Neutrophil (primary cell): ENCODE results near the gene SDK2.

ENCODE experiments used
- H3K27ac ChIP-seq: fragments of 200-600 bp; sonication (generic); 2 replicates; pipeline ENCODE4 v1.5.1; 2016; ENCODE audit warnings: mild to moderate bottlenecking, moderate library complexity
- H3K27me3 ChIP-seq: fragments of 200-600 bp; sonication (generic); 2 replicates; pipeline ENCODE4 v1.6.0; 2016; ENCODE audit warnings: mild to moderate bottlenecking
- H3K36me3 ChIP-seq: fragments of 200-600 bp; sonication (generic); 2 replicates; pipeline ENCODE4 v1.5.1; 2017
- H3K4me1 ChIP-seq, 2 experiments: fragments of 200-600 bp in 1 of 2; sonication (generic) in 1 of 2; 1 replicate in 1 of 2; 2 replicates in 1 of 2; pipeline versions ENCODE4 v1.5.1 to v1.6.1; 2013 to 2016; ENCODE audit warnings: low read depth in 1 of 2, low read length in 1 of 2, mild to moderate bottlenecking in 1 of 2, moderate library complexity in 1 of 2; ENCODE audit not compliant: control insufficient read depth in 1 of 2, insufficient read depth in 1 of 2
- H3K4me3 ChIP-seq, 2 experiments: fragments of 200-600 bp in 1 of 2; sonication (generic) in 1 of 2; 1 replicate in 1 of 2; 2 replicates in 1 of 2; pipeline ENCODE4 v1.5.1; 2013 to 2016; ENCODE audit warnings: low read depth in 1 of 2, low read length in 1 of 2, mild to moderate bottlenecking in 1 of 2, moderate library complexity in 1 of 2
- H3K9me3 ChIP-seq: fragments of 200-600 bp; sonication (generic); 2 replicates; pipeline ENCODE4 v1.5.1; 2016
- TF ChIP-seq, protein P1 (sequence below): fragments of 200-600 bp; sonication (generic); IDR thresholded peaks from 2 replicates; pipeline ENCODE4 v1.5.1; 2016; ENCODE audit warnings: antibody characterized with exemption

SDK2 gene

DNA sequence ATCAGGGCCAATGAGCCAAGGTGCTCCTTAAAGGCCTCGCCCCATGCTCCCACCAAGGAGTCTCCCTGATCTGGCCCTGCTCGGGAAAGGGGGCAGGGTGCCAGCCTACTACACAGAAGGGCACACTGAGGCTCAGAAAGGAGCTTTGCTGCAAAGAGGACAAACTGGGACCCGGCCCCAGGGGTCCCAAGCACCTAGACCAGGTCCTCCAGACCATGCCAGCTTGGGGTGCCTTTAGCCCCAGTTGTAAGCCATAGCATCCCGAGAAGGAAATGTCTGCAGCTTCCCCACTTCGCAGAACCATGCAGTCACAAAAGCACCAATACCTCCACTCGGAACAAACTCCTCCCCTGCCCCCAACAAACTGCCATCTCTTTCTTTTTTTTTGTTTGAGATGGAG, 257.7 kb downstream of the SDK2 start:
- H3K9me3 ChIP-seq: no peaks in the 10 kb centered on the region
- H3K4me3 ChIP-seq: no peak overlapping the region
- TF ChIP-seq, protein P1, sequence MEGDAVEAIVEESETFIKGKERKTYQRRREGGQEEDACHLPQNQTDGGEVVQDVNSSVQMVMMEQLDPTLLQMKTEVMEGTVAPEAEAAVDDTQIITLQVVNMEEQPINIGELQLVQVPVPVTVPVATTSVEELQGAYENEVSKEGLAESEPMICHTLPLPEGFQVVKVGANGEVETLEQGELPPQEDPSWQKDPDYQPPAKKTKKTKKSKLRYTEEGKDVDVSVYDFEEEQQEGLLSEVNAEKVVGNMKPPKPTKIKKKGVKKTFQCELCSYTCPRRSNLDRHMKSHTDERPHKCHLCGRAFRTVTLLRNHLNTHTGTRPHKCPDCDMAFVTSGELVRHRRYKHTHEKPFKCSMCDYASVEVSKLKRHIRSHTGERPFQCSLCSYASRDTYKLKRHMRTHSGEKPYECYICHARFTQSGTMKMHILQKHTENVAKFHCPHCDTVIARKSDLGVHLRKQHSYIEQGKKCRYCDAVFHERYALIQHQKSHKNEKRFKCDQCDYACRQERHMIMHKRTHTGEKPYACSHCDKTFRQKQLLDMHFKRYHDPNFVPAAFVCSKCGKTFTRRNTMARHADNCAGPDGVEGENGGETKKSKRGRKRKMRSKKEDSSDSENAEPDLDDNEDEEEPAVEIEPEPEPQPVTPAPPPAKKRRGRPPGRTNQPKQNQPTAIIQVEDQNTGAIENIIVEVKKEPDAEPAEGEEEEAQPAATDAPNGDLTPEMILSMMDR: no peak
- H3K36me3 ChIP-seq: no peaks in the 10 kb centered on the region
- no peak overlapping the region for H3K27ac ChIP-seq
- H3K4me1 ChIP-seq: no peaks in the 10 kb centered on the region
- H3K27me3 ChIP-seq: no peaks in the 10 kb centered on the region

DNA sequence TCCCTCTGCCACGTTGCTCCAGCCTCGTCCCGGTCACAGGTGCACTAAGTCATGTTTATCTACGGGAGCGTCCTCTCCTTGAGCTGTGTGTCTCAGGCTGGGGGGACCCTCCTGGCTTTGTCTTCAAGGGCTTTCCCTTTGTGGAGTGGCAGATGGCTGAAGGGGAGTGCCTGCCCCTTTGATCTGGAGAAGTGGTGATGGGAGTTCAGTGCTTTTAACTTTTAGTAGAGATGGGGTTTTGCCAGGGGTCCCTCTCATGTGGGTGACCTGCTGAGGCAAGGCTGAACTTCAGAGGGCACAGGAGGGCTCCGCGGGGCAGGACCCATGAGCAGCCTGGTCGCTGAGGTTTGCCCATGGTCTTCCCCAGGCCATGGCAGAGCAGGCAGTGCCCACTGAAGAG, 259.3 kb downstream of the SDK2 start:
- TF ChIP-seq, protein P1: no peak
- H3K4me1 ChIP-seq: no peaks in the 10 kb centered on the region
- H3K36me3 ChIP-seq: no peaks in the 10 kb centered on the region
- H3K9me3 ChIP-seq: no peaks in the 10 kb centered on the region
- H3K4me3 ChIP-seq: no peak overlapping the region
- no peak overlapping the region for H3K27ac ChIP-seq
- no peaks in the 10 kb centered on the region for H3K27me3 ChIP-seq

DNA sequence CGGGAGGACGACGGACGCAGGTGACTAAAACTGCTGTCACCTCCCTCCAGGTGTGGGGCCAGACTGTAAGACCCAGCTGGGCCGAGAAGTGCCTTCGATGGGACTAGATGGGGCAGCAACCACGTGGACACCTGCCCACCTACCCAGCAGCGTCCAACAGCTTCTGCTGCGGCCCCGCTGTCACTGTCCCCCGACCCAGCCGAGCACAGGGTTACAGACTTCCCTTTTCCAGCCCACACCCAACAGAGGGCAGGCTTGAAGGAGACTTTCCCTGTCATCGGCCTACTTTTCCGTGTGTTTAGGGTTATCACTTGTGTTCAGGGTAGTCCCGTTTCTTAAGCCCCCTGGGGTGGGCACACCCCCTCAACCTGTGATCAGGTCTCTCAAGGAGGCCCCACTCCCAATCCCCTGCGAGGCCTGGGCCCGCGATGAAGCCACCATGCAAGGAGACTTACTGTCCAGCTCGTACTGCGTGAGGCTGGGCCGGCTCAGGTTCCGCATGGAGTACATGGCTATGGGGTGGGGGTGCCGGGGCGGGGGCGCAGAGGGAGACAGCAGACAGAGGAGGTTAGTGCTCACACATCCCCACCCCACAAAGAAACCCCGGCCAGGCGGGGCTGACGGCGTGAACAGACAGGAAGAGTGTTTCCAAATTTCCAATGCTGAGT, 263.7 kb downstream of the SDK2 start:
- Histone ChIP-seq H3K9me3 (no peaks in the 10 kb centered on the region), H3K4me1 (no peaks in the 10 kb centered on the region), H3K27ac (no peak overlapping the region), H3K4me3 (no peak overlapping the region), H3K36me3 (no peaks in the 10 kb centered on the region), H3K27me3 (no peaks in the 10 kb centered on the region)
- TF ChIP-seq, protein P1: no peak

DNA sequence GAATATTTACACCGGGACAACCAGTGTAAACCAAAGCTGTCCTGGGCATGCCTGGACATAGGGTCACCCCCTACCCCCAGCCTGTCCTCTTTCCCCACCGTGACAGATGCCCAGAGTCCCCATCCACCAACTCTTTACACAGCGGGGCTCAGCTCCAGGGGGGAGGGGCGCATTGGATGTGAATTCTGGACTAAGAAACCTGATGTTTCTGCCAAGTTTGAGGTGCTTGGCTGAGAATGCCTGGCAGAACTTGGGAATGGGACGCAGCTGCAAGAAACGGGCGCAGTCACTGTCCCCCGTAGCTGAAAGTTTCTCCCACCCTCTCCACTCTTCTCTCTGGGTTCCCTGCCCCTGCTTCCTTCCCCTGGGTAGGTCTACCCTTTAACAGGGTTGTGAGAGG, 264.4 kb downstream of the SDK2 start:
- Histone ChIP-seq H3K27me3 (no peaks in the 10 kb centered on the region), H3K4me3 (no peak overlapping the region), H3K4me1 (no peaks in the 10 kb centered on the region), H3K36me3 (no peaks in the 10 kb centered on the region), H3K9me3 (no peaks in the 10 kb centered on the region), H3K27ac (no peak overlapping the region)
- TF ChIP-seq, protein P1: no peak

DNA sequence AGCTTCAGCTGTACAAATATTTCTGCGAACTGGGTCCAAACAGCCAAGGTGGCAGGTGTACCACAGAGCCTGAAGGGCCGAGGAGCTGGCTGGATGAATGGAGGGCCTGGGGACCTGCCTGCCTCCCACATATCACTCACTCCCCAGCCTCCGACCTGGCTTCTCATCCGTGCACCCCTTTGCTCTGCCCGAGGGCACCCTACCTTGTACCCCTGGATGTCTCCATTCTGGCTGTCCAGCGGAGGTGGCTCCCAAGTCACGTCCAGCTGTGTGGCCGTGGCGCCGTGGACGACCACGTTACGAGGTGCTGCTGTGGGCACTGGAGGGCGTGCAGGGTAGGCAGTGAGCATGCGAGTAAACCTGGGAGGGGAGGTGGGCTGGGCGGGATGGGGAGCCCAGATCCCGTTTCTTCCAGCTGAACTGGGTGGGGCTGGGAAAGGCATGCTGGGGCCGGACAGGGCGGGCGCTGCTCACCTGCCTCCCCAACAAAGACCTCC, 265.2 kb downstream of the SDK2 start:
- no peaks in the 10 kb centered on the region for H3K36me3 ChIP-seq
- H3K27ac ChIP-seq: no peak overlapping the region
- TF ChIP-seq, protein P1: no peak
- no peaks in the 10 kb centered on the region for H3K9me3 ChIP-seq
- H3K4me3 ChIP-seq: no peak overlapping the region
- no peaks in the 10 kb centered on the region for H3K27me3 ChIP-seq
- no peaks in the 10 kb centered on the region for H3K4me1 ChIP-seq
